Stimulated activated CD4-positive, alpha-beta T cell treated with anti-CD3 and anti-CD28 coated beads, Interleukin-1b, Interleukin-23, amount 100 ng/mL, for 1 hour (primary cell): ENCODE data around the gene NTN5.
"Not testable (repeated sequence)": the region's sequence is repeated elsewhere in the genome, so short reads cannot be mapped to it uniquely, and the experiment has no call there.

Experiments
- DNase-seq, 2 donors: peaks; one replicate each; pipeline ENCODE4 v3.0.0-alpha.2; 2020; ENCODE audit warnings: low read depth in 2 of 2

Gene NTN5

DNA sequence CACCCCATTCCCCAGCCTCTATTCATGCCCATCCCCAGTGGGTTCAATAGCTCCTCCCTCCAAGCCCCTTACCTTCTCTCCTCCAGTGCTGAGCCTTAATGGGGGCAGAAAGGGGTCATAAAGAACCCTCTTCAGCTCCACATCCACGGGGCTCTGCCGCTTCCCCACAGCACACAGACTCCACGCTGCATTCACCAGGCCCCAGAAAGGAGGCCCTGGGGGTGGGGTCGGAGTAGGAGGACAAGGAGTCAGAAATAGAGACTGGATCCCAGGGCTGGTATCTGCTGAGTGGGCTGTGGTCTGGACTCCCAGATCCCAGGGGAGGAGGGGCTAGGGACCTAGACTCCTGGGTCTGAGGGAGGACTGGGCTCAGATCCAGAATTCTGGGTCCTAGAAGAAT is 28.5 kb downstream of the NTN5 start:
- no peak for DNase-seq

DNA sequence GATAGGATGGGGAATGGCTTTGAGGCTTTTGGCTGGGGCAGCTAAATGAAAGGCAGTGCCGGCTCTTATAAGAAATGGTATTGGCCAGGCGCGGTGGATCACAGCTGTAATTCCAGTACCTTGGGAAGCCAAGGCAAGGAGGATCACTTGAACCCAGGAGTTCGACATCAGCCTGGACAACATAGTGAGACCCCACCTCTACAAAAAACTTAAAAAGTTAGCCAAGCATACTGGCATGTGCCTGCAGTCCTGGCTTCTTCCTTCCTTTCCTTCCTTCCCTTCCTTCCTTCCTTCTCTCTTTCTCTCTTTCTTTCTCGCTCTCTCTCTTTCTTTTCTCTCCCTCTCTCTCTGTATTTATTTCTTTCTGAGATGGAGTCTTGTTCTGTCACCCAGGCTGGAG is 30.0 kb downstream of the NTN5 start:
- DNase-seq = no peak

DNA sequence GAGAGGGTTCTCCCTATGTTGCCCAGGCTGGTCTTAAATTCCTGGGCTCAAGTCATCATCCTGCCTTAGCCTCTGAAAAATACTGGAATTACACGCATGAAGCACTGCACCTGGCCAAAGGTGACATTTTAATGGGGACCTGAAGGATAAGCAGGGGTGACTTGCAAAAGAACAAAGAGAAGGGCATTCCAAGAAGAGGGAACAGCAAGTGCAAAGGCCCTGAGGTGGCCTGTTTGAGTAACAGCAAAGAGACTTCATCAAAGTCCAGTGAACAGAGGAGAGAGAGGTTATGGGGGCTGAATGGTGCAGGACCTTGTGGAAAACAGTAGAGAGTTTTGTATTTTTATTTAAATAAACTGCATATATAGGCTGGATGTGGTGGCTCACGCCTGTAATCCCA is 31.0 kb downstream of the NTN5 start:
- no peak for DNase-seq

DNA sequence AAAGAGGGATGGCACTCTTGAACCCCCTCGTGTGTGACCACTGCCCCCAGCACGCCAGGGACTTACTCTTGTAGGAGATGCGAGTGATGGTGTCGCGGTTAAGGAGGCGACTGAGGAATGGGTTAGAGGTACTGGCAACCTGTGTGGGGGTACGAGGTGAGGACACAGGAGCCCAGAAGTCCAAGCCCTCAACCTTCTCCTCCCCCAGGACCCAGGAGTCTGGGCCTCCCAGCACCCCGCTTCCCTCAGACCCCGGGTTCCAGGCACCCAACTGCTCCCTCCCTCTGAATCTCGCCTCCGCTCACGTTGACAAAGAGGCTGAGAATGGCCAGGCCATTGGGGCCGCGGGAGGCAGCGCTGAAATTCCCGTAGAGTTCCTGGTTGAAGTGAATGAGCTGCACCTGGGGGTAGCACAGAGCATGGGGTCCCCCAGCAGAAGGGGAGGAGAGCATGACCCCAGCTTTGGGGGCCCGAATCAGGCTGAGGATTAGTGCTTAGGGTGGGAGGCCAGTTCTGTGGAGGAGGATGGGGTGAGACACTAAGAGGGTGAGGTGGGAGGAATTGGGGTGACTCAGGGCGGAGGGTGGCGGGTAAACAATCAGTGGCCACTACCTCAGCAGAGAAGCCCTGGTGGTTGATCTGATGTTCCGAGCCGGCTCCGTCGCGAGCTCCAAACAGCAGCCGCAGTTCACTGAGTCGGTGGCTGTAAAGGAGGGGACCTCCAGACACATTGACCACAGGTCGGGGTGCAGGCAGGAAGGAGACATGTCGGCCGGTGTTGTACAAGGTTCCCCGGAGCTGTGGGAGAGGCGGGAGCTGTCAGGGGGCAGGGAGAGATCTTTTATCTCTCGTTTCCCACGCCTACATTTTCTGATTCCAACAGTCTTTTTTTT is 33.1 kb downstream of the NTN5 start:
- DNase-seq = no peak

DNA sequence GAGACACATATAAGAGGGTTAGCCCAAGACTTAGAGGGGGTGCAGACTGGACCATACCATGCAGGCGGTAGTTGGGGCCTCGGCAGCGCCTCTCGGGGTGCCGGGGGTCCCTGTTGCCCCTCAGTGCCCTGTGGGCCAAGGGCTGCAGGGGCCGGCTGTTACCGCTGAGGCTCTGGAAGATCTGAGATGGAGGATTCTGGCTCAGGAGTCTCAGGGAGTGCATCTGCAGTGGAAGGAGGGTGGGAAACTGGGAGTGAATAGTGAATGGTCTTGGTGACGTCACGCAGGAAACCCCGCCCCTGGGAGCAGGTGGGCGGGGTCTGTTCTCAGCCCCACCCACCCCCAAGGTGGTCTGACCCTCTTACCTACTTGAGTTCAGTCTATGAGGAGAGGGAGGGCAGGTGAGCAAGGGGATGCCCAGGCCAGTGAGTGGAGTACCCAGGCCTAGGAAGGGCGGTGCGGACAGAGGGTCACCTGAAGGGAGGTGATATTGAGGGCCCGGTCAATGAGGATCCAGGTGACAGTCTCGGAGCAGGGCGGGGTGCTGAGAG is 33.9 kb downstream of the NTN5 start:
- no peak for DNase-seq

DNA sequence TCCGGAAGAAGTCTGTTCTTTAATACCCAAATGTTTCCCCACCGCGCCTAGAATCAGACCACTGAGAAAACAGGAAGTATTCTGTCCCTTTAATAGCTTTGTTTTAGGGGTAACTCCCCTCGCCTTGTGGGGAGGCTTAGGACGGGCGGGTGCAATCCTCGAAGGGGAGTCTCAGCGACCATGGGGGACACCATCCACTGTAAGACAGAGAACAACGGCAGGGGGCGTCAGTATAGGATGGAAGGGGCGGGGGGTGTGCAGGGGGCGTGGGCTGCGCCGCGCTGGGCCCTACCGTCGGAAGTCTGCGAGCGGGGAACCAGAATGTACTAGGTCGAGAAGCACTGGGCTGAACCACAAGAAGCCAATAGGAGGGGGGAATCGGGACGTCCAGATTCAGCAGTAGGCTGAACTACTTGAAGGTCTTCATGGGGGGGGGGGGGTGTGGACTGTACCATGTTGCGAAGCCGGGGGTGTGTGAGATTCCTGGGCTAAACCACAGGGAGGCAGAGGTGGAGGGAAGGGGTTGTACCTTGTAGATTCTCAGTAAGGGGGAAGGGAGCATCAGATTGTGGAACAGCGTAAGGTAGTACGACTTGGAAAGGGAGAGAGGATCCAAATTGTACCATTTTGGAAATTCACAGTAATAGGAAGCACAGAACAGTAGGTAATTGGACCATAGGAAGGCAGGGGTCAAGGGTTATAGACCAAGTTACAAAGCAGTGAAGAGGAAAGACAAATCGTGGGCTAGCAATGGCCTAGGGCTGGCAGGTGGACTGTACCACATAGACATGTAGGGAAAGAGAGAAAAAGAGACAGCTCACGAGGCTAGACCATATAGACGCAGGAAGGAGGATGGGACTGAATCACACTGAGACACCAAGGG is 34.6 kb downstream of the NTN5 start:
- peak in 1 of 2 donors; percentile 78 for DNase-seq

DNA sequence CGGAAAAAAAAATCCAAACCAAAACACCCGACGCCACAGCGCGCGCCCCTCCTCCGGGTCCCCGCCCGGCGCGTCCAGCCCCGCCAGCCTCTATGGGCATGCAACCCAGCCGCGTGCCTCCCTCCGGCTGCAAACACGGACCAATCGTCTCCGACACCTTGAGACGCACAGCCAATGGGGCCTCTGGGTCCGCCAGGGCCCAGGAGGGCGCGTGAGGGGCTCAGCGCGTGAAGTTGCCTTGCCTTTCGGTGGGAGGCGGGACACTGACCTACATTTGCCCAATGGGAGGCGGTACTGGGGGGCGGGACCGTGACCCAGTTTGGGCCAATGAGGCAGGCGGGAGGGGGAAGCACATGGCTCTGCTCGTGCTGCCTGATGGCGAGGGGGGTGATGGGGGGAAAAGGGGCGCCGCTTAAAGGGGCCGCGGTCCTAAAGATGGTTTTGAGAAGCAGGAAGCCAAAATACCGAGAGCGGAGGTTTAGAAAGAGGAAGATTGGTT is 35.3 kb downstream of the NTN5 start:
- DNase-seq = peak; percentile 98 to 100

DNA sequence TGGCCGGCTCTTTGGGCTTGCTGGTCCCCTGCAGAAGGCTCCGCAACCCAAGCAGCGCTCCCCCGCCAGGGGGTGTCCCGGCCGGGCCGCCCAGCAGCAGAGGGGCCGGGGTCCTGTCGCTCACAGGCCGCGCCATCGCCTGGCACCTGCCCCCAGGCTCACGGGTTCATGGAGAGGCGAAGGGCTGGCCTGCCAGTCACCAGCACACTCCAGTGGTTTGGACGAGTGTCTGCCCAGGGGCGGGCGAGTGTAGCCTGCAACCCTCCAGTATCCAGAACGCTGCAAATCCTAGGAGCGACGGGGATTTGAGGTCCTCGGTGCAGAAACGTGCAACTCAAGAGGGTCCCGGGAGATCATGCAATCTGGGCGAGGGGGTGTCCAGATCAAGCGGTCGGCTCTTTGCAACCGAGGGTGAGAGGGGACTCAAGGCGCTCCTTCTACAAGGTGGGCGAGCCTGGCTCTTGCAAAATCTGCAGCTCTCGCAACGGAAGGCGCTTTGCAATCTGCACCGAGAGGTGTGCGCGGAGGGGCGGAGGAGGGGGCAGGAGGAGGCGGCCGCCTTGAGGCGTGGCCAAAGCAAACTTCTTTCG is 35.9 kb downstream of the NTN5 start, which contains the start of gene DBP:
Gene DBP (minus strand): TSS at position 521 of the 590 bp plus-strand sequence. CDS start 385 bp downstream, at position 136.
- no peak for DNase-seq

DNA sequence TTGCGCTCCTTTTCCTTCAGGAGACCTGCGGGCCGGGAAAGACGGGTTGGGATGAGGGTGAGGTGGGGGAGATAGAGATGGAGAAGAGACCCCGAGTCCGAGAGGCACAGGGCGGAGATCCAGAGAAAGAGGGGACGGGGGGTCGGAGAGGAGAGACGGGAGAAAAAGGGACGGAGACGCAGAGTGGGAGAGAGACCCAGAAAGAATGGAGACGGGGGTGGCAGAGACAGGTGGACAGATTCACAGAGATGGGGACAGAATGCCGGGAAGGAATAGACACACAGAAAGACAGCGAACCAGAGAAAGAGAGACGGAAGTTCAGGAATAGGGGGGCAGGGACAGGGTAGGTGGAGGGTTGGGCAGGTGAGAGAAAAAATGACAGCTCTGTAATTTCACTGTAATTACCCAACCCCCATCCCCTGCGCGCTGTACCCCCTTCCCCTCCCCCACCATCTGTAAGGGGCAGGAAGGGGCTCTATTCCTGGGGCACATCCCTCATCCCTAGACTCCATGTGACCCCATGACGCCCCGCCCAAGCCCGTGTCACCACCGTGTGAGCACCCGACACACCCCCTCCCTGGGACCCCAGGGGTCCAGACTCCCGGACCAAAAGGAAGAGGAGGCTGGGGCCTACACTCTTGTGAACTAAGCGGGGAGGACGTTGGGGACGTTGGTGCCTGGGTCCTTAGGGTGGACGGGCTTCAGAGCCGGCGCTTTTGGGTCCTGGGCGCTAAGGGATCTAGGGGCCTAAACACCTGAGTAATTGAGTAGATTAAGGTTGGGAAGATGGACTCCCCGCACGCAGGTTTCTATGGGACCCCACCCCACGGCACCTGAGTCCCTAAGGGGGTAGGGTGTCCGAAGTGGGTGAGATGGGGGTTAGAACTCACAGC is 36.6 kb downstream of the NTN5 start:
- no peak for DNase-seq

DNA sequence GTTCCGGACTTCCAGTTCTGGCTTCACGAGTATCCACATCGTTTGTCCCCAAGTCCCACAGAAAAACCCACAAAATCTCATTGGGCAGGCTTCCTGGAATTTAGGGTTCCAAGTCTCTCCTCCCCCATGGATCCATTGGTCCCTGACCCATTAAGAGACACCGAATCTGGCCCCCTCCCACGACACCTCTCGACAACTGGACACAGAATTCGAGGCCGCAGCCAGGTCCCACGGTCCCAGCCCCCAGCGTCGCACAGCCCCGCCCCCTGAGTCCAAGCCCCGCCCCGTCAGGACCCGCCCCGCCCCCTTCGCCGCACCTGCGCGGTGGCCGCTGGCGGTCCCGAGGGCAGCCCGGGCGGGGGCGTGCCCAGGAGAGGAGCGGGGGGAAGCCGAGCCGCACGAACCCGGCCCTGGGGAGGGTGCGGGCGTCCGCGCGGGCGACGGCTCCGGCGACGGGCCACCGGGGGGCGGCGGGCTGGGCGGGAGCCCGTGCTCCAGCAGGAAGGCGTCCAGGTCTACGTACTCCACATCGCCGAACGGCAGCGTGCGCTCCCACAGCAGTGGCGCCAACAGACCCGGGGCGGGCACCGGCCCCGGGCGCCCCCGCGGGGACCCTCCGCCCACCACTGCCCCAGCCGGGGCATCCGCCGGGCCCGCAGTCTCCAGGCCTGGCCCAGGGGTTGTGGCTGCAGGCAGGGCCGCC is 37.4 kb downstream of the NTN5 start:
- peak; percentile 42 to 59 for DNase-seq

DNA sequence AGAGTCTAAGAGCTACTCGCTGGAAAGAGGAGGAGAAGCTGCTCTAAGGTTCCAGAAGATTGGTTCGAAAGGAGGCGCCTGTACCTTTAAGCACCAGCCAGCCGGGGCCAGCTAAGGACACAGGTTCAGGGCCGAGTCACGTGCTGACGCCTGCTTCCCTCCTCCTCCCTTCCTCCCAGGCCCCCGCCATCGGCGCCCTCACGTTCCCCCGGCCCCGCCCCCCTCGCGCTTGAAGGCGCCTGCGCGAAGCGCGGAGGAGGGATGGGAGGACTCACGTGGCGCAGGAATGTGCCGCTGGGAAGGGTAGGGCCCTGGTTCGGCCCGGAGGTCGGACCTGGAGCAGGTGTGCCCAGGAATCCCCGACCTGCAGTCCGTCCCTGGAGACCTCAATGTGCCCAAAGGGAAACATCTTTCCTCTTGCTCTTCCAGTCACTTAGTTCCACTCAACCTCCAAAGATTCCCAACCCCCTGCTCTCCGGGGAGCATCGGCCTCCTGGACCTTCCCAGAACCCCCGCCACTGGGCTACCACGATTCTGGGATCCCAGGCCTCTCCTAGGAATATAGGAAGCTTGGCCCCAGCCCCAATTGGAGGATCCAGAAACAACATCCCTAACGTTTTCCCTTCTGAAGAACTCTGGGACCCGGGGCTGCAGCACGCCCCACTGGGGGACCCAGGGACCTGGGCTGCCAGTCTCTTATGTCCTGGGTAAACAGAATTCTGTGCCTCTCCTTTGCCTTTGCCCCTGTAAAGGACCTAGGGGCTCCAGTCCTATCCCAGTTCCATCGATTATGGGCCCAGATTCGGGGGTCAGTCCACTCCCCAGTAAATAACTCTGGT is 38.2 kb downstream of the NTN5 start:
- DNase-seq = peak; percentile 78 to 90

DNA sequence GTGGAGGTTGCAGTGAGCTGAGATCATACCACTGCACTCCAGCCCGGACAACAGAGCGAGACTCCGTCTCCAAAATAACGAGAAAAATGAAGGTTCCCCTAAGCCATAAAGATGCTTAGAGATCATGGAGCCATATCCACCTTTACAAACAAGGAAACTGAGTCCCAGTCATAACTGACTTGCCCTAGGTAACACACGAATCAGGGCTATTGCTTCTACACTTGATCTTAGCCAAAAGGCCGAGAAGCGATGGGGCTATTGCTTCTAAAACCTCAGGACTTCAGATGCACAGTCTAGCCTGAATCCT is 38.8 kb downstream of the NTN5 start:
- no peak for DNase-seq

DNA sequence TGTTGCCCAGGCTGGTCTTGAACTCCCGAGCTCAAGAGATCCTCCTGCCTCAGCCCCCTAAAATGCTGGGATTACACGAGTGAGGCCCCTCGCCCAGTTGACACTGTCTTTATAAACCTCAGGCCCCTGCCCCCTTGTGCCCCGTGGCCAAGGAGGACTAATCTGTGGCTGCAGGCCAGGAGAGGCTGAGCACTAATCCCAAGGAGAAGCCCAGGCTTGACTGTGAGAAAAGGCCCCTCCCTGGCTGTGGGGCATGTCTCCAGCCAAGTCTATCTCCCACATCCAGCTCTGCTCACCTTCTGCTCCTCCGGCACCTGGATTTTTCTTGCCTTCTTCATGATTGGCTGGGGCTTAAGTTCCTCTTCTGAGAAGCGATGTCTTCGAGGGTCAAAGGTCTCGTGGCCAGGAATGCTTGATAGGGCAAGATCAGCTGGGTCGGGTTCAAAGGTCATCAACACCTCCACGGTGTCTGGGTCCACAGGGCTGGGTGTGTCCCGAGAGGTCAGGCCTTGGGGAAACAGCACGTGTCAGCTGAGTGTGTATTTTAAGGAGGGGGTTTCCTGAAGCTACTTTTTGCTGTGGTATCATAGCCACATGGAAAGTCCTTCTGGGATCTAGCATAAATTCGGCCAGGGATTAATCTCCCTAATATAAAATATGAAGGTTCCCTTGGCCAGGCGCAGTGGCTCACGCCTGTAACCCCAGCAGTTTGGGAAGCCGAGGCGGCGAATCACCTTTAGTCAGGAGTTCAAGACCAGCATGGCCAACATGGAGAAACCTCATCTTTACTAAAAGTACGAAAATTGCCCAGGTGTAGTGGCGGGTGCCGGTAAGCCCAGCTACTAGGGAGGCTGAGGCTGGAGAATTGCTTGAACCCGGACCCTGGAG is 39.4 kb downstream of the NTN5 start:
- DNase-seq = no peak

DNA sequence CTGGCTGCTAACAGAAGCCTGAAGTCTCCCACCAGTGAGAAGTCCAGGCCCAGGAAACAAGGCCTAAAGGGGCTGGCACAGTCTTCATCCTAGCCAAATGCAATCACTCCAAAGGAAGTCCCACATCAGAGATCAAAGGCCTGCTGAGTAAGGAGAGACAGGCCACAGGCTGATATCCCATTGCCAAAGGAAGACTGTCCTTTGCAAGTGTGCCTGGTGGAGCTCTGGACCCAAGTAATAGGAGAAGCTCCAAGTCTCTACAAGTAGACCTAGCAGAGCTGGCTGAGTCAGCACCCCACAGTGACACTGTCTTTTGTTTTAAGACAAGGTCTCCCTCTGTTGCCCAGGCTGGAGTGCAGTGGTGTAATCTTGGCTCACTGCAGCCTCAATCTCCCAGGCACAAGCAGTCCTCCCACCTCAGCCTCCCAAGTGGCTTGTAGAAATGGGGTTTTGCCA is 40.1 kb downstream of the NTN5 start:
- DNase-seq = no peak

DNA sequence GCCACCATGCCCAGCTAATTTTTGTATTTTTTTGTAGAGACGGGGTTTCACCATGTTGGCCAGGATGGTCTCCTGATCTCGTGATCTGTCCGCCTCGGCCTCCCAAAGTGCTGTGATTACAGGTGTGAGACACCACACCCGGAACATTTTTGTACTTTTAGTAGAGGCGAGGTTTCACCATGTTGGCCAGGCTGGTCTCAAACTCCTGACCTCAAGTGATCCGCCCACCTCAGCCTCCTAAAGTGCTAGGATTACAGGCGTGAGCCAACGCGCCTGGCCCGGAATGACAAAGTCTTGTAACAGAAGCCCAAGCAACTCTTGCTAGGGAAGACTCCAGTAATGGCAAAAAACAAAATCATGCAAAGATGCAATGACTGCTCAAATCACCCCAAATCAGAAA is 40.5 kb downstream of the NTN5 start:
- DNase-seq = not testable (repeated sequence)

DNA sequence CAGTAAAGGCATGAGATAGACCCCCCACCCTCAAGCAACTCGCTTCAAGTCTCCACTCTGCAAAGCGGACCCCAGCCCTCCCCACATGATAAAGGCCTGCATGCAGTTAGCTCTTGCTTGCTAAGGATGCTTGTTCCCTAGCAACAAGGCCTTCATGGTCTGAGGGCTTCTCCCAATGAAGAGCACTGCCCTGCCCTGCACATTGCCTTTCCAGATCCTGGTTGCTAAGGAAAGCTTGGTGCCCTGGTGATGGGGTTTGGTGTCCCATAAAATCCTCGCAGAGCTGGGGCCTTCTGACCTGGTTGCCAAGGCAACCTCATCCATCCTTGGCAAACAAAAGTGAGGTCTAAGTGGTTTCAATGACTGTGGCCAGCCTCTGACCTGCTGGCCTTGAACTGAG is 41.6 kb downstream of the NTN5 start:
- DNase-seq = no peak

DNA sequence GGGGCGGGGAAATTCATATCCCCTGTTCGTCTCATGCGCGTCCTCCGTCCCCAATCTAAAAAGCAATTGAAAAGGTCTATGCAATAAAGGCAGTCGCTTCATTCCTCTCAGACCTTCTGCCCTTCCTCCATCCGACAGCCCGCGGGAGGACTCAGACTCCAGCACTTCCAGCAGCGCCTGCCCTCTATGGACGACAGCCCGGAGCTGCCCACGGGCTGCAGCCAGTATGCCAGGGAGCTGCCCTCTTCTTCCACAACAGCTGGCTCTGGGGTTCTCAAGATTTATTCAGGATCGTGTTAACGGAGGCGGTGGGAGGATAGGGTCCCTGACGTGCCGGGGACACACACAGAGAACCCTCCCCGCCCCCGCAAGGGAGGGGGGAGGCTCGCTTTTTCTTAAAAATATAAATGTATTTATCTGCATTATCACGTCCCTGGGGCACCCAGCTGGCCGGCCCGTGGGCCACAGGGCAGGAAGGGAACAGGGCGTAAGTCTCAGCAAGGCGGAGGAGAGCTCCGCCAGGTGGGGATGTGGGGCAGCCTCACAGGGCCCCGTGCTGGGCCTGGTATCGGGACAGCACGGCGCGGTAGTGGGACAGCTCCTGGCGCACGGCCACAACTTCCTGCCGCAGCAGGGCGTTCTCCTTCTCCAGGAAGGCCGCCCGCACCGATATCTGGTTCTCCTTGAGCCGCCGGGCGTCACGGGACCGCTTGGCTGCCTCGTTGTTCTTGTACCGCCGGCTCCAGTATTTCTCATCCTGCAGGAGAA is 42.3 kb downstream of the NTN5 start:
- no peak for DNase-seq
